ENCODE measurements around the gene MFSD12.

Gene MFSD12

GRCh38 chr19:3604227-3604986, 47.0 kb upstream of the MFSD12 start:
- DNase-seq (ENCODE audit: extremely low read depth, low read depth): no peak
- TF ChIP-seq CTCF (IDR thresholded peaks at IDR 0.05; ENCODE audit: low read depth, low read length): no peak

GRCh38 chr19:3603121-3603811, 45.9 kb upstream of the MFSD12 start:
- TF ChIP-seq CTCF (IDR thresholded peaks at IDR 0.05; ENCODE audit: low read depth, low read length): no peak
- DNase-seq (ENCODE audit: extremely low read depth, low read depth): no peak

GRCh38 chr19:3601021-3601420, 43.6 kb upstream of the MFSD12 start:
- DNase-seq (ENCODE audit: extremely low read depth, low read depth): no peak
- no peak for TF ChIP-seq CTCF (IDR thresholded peaks at IDR 0.05; ENCODE audit: low read depth, low read length)

- TF ChIP-seq CTCF (IDR thresholded peaks at IDR 0.05; ENCODE audit: low read depth, low read length): no peak; the same call in 1 of the 2 replicates
- DNase-seq (ENCODE audit: extremely low read depth, low read depth): no peak
Observed at GRCh38 chr19:3599776-3600187, 42.4 kb upstream of the MFSD12 start.

GRCh38 chr19:3595521-3596061, 38.2 kb upstream of the MFSD12 start:
- no peak for DNase-seq (ENCODE audit: extremely low read depth, low read depth)
- TF ChIP-seq CTCF (IDR thresholded peaks at IDR 0.05; ENCODE audit: low read depth, low read length): no peak

GRCh38 chr19:3593156-3593555, 35.8 kb upstream of the MFSD12 start:
- DNase-seq (ENCODE audit: extremely low read depth, low read depth): no peak
- no peak for TF ChIP-seq CTCF (IDR thresholded peaks at IDR 0.05; ENCODE audit: low read depth, low read length)
